Fibroblast of lung (primary cell): ENCODE measurements around the gene TXNDC8. TPM values are rescaled to one million over a fixed set of nuclear protein-coding genes. Genes with fewer than 3 reads are reported as not detected.

ENCODE experiments used
- DNase-seq, 2 donors: peaks; one replicate each; pipeline versions ENCODE4 v3.0.0 to v3.0.0-alpha.2; 2010; ENCODE audit warnings: low read depth in 2 of 2
- H2AFZ ChIP-seq: 2 replicates; pipeline ENCODE4 v1.5.1; 2012; ENCODE audit warnings: low read length, control low read depth, inconsistent platforms
- H3K27ac ChIP-seq: 2 replicates; pipeline ENCODE4 v1.5.1; 2011; ENCODE audit warnings: low read length, control low read depth; ENCODE audit not compliant: insufficient read depth
- H3K27me3 ChIP-seq: 2 replicates; pipeline ENCODE4 v1.5.1; 2011; ENCODE audit warnings: mild to moderate bottlenecking, low read length; ENCODE audit not compliant: control insufficient read depth, insufficient read depth
- H3K36me3 ChIP-seq: 2 replicates; pipeline ENCODE4 v1.5.1; 2011; ENCODE audit warnings: low read length; ENCODE audit not compliant: control insufficient read depth, insufficient read depth
- H3K4me1 ChIP-seq: 2 replicates; pipeline ENCODE4 v1.5.1; 2011; ENCODE audit warnings: low read length; ENCODE audit not compliant: control insufficient read depth, insufficient read depth; ENCODE audit errors: extremely low read depth
- H3K4me2 ChIP-seq: 2 replicates; pipeline ENCODE4 v1.5.1; 2011; ENCODE audit warnings: low read length, control low read depth; ENCODE audit not compliant: insufficient read depth; ENCODE audit errors: extremely low read depth
- H3K4me3 ChIP-seq, 4 experiments: fragments of 200-600 bp in 1 of 4; sonication (generic) in 1 of 4; replicated peaks in 1 of 4; 2 replicates each; pipeline ENCODE4 v1.5.1; 2011 to 2016; ENCODE audit warnings: low read length in 4 of 4, low read depth in 3 of 4, mild to moderate bottlenecking in 3 of 4, control low read depth in 2 of 4, inconsistent platforms in 1 of 4, mixed read lengths in 1 of 4; ENCODE audit not compliant: insufficient read depth in 1 of 4; ENCODE audit errors: control extremely low read depth in 1 of 4
- H3K79me2 ChIP-seq: 2 replicates; pipeline ENCODE4 v1.5.1; 2012; ENCODE audit warnings: mild to moderate bottlenecking, low read length, inconsistent platforms; ENCODE audit not compliant: control insufficient read depth, insufficient read depth
- H3K9ac ChIP-seq: 2 replicates; pipeline ENCODE4 v1.5.1; 2011; ENCODE audit warnings: mild to moderate bottlenecking, low read length, control low read depth; ENCODE audit not compliant: insufficient read depth
- H3K9me3 ChIP-seq: 2 replicates; pipeline ENCODE4 v1.5.1; 2012; ENCODE audit warnings: low read depth, low read length; ENCODE audit not compliant: control insufficient read depth, insufficient read depth
- H4K20me1 ChIP-seq: 2 replicates; pipeline ENCODE4 v1.5.1; 2011; ENCODE audit warnings: low read length; ENCODE audit not compliant: control insufficient read depth, insufficient read depth; ENCODE audit errors: extremely low read depth
- CTCF ChIP-seq, 2 donors: IDR thresholded peaks in 1 of 2; conservative IDR thresholded peaks in 1 of 2; 1 replicate in 1 of 2; 2 replicates in 1 of 2; pipeline ENCODE4 v1.5.1; 2011 to 2012; ENCODE audit warnings: low read length in 2 of 2, control low read depth in 1 of 2, inconsistent platforms in 1 of 2, low read depth in 1 of 2, mild to moderate bottlenecking in 1 of 2
- EZH2 ChIP-seq: IDR thresholded peaks from 2 replicates; pipeline ENCODE4 v1.5.1; 2012; ENCODE audit warnings: low read length, control low read depth, mild to moderate bottlenecking; ENCODE audit errors: missing control alignments
- polyA plus RNA-seq, 2 donors: library from polyadenylated mRNA; depleted of rRNA in 1 of 2; stranded (reverse) in 1 of 2; unstranded in 1 of 2; fragments of >200 nt; gene quantifications; 2 replicates each; pipeline ENCODE4 v1.2.1, GENCODE V29; 2011 to 2012; ENCODE audit warnings: missing spikeins in 1 of 2
- total RNA-seq: library from RNA; depleted of rRNA; stranded (reverse); fragments of >200 nt; gene quantifications from 2 replicates; pipeline ENCODE4 v1.2.1, GENCODE V29; 2014

TXNDC8 gene
- total and polyA plus RNA-seq, 2 donors (not counting 1 experiment from before 2014, with no cell fraction given) = not detected

DNA sequence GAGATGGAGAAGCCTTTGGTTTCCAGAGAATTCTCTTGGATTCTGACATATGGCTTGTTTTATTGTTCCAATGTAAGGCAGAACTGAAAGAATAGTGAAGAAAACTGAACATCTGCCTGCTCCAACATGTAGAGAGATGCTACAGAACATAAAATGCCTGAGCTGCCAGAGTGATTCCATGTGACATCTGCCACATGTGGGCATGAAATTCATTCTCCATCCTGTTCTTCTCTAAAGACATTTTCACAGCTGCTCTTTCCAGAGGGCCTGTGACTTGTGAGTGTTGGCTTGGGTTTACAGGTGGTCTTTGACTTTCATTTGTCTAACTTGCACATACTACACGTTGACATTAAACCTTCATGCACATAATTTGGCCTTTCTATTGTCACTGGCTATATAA is 47.7 kb downstream of the TXNDC8 start:
- no peak overlapping the region for H3K27ac ChIP-seq
- DNase-seq = no peak
- H3K4me1 ChIP-seq = no peaks in the 10 kb centered on the region
- no peak overlapping the region for H3K4me3 ChIP-seq
- no peak overlapping the region for H3K4me2 ChIP-seq
- H3K9ac ChIP-seq = no peak overlapping the region
- no peaks in the 10 kb centered on the region for H3K9me3 ChIP-seq
- TF ChIP-seq EZH2 (no peak), CTCF (conservative IDR thresholded peaks at IDR 0.05 in 1 of 2, IDR thresholded peaks at IDR 0.05 in 1 of 2; ENCODE audit: low read depth in 1 of 2, low read length in 2 of 2) (no peak)
- H4K20me1 ChIP-seq = no peaks in the 10 kb centered on the region
- H3K79me2 ChIP-seq = no peaks in the 10 kb centered on the region
- no peaks in the 10 kb centered on the region for H3K27me3 ChIP-seq
- no peak overlapping the region for H2AFZ ChIP-seq
- no peaks in the 10 kb centered on the region for H3K36me3 ChIP-seq

DNA sequence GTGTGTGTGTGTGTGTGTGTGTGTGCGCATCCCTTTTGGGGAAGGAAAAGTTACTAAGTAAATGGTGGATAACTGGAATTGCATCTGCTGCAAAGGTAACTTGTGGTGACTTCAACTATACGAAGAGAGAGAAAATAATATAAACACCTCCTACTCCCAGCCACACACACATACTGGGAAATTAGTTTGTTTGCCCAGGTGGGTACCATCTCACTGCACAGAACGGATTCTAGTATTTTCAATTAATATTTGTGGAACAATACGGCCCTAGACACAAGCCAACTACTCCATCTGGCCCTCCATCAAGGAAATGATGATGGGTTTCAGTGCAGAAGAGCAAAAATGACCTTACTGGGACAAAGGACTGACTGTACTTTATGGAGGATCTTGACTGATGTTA is 49.2 kb downstream of the TXNDC8 start:
- no peak overlapping the region for H3K27ac ChIP-seq
- no peaks in the 10 kb centered on the region for H3K79me2 ChIP-seq
- H2AFZ ChIP-seq = no peak overlapping the region
- no peak overlapping the region for H3K9ac ChIP-seq
- H3K4me1 ChIP-seq = no peaks in the 10 kb centered on the region
- no peak for DNase-seq
- H3K9me3 ChIP-seq = no peaks in the 10 kb centered on the region
- no peak overlapping the region for H3K4me3 ChIP-seq
- H3K27me3 ChIP-seq = no peaks in the 10 kb centered on the region
- H4K20me1 ChIP-seq = no peaks in the 10 kb centered on the region
- no peak for TF ChIP-seq CTCF (conservative IDR thresholded peaks at IDR 0.05 in 1 of 2, IDR thresholded peaks at IDR 0.05 in 1 of 2; ENCODE audit: low read depth in 1 of 2, low read length in 2 of 2)
- no peak for TF ChIP-seq EZH2
- no peak overlapping the region for H3K4me2 ChIP-seq
- no peaks in the 10 kb centered on the region for H3K36me3 ChIP-seq

DNA sequence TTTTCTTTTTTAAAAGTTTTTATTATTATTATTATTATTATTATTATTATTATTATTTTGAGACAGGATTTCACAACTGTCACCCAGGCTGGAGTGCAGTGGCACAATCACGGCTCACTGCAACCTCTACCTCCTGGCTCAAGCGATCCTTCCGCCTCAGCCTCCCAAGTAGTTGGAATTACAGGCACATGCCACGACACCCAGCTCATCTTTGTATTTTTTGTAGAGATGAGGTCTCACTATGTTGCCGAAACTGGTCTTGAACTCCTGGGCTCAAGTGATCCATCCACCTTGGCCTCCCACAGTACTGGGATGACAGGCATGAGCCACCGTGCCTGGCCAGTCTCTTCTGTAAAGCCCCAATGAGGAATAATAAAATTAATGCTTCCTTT is 50.4 kb downstream of the TXNDC8 start:
- Histone ChIP-seq H4K20me1 (no peaks in the 10 kb centered on the region), H3K27me3 (no peaks in the 10 kb centered on the region), H3K36me3 (no peaks in the 10 kb centered on the region), H3K9me3 (no peaks in the 10 kb centered on the region), H3K79me2 (no peaks in the 10 kb centered on the region), H3K4me2 (no peak overlapping the region), H3K4me3 (no peak overlapping the region), H3K9ac (no peak overlapping the region), H2AFZ (no peak overlapping the region), H3K4me1 (no peaks in the 10 kb centered on the region), H3K27ac (no peak overlapping the region)
- TF ChIP-seq CTCF (conservative IDR thresholded peaks at IDR 0.05 in 1 of 2, IDR thresholded peaks at IDR 0.05 in 1 of 2; ENCODE audit: low read depth in 1 of 2, low read length in 2 of 2) (no peak), EZH2 (no peak)
- DNase-seq = no peak
